WTC11 (cell line): ENCODE measurements around the gene ACVR2B. TPM values are rescaled to one million over a fixed set of nuclear protein-coding genes. Genes with fewer than 3 reads are reported as not detected.

Experiments
- ATAC-seq: fragments of 200-7000 bp; cut with Tn5 transposase; 2 replicates; pipeline ENCODE4 v1.10.0; 2021; ENCODE audit warnings: mild to moderate bottlenecking, moderate library complexity
- CTCF ChIA-PET: fragments of 300-600 bp; sonication (Branson Sonifier 250); formaldehyde crosslinking; loops from one replicate; lab custom pipeline; 2021; ENCODE audit warnings: antibody characterized with exemption; lab: Charles Lee
- POLR2A ChIA-PET: fragments of 350-600 bp; sonication (Branson Sonifier 250); formaldehyde crosslinking; loops from one replicate; lab custom pipeline; 2021; ENCODE audit warnings: antibody characterized with exemption; lab: Charles Lee
- DNase-seq: peaks from one replicate; pipeline ENCODE4 v3.0.0; 2021; ENCODE audit warnings: low spot score
- H3K27ac Mint-ChIP-seq: 2 replicates; pipeline ENCODE4 v1.8.0; 2021; ENCODE audit warnings: mixed read lengths
- H3K27me3 Mint-ChIP-seq: 2 replicates; pipeline ENCODE4 v1.8.0; 2021; ENCODE audit warnings: low read depth, mild to moderate bottlenecking, moderate library complexity, mixed read lengths
- H3K36me3 Mint-ChIP-seq: 2 replicates; pipeline ENCODE4 v1.8.0; 2021; ENCODE audit warnings: mixed read lengths
- H3K4me1 Mint-ChIP-seq: 2 replicates; pipeline ENCODE4 v1.8.0; 2022; ENCODE audit warnings: mixed read lengths
- H3K4me3 Mint-ChIP-seq: 2 replicates; pipeline ENCODE4 v1.8.0; 2021; ENCODE audit warnings: mild to moderate bottlenecking, moderate library complexity, mixed read lengths
- H3K9me3 Mint-ChIP-seq: 2 replicates; pipeline ENCODE4 v1.8.0; 2021; ENCODE audit warnings: mixed read lengths
- CBFB ChIP-seq: sonication (generic); formaldehyde crosslinking; IDR thresholded peaks from 2 replicates; pipeline ENCODE4 v1.8.1; 2022; ENCODE audit warnings: mild to moderate bottlenecking, low read depth, missing genetic modification reagents
- CREB1 ChIP-seq: sonication (generic); formaldehyde crosslinking; IDR thresholded peaks from 2 replicates; pipeline ENCODE4 v1.8.0; 2023; ENCODE audit warnings: mild to moderate bottlenecking, missing genetic modification reagents
- ELF4 ChIP-seq: sonication (generic); formaldehyde crosslinking; IDR thresholded peaks from 2 replicates; pipeline ENCODE4 v1.8.1; 2022; ENCODE audit warnings: low read depth, mild to moderate bottlenecking, moderate library complexity, missing genetic modification reagents
- ETV6 ChIP-seq: sonication (generic); formaldehyde crosslinking; IDR thresholded peaks from 2 replicates; pipeline ENCODE4 v1.8.1; 2022; ENCODE audit warnings: mild to moderate bottlenecking, missing genetic modification reagents
- KAT7 ChIP-seq: sonication (generic); formaldehyde crosslinking; IDR thresholded peaks from 2 replicates; pipeline ENCODE4 v1.8.1; 2023; ENCODE audit warnings: missing genetic modification reagents, mild to moderate bottlenecking, borderline replicate concordance
- MXD4 ChIP-seq: fragments of 250-450 bp; sonication (Bioruptor Pico); IDR thresholded peaks from 2 replicates; pipeline ENCODE4 v1.8.0; 2021; ENCODE audit warnings: mild to moderate bottlenecking, moderate library complexity, borderline replicate concordance
- MYBL2 ChIP-seq: sonication (generic); formaldehyde crosslinking; IDR thresholded peaks from 2 replicates; pipeline ENCODE4 v1.8.1; 2023; ENCODE audit warnings: mild to moderate bottlenecking, moderate library complexity, missing genetic modification reagents
- NR2C2 ChIP-seq: sonication (generic); formaldehyde crosslinking; IDR thresholded peaks from 2 replicates; pipeline ENCODE4 v1.8.0; 2022; ENCODE audit warnings: mild to moderate bottlenecking, missing genetic modification reagents
- NR3C1 ChIP-seq: sonication (generic); formaldehyde crosslinking; conservative IDR thresholded peaks from 2 replicates; pipeline ENCODE4 v1.8.1; 2023; ENCODE audit warnings: low read depth, mild to moderate bottlenecking, missing genetic modification reagents
- PRRX2 ChIP-seq: fragments of 250-450 bp; sonication (Bioruptor Pico); IDR thresholded peaks from 2 replicates; pipeline ENCODE4 v1.8.0; 2021; ENCODE audit warnings: mild to moderate bottlenecking
- RORB ChIP-seq: fragments of 250-450 bp; sonication (Bioruptor Pico); IDR thresholded peaks from 2 replicates; pipeline ENCODE4 v1.9.0; 2021; ENCODE audit warnings: mild to moderate bottlenecking
- SMAD4 ChIP-seq: sonication (generic); formaldehyde crosslinking; IDR thresholded peaks from 2 replicates; pipeline ENCODE4 v1.8.0; 2022; ENCODE audit warnings: mild to moderate bottlenecking, missing genetic modification reagents
- ZMAT4 ChIP-seq: fragments of 250-450 bp; sonication (Bioruptor Pico); IDR thresholded peaks from 2 replicates; pipeline ENCODE4 v1.9.0; 2021; ENCODE audit warnings: mild to moderate bottlenecking
- ZNF138 ChIP-seq: sonication (generic); formaldehyde crosslinking; conservative IDR thresholded peaks from 2 replicates; pipeline ENCODE4 v1.8.1; 2022; ENCODE audit warnings: mild to moderate bottlenecking, moderate library complexity, missing genetic modification reagents
- ZNF219 ChIP-seq: sonication (generic); formaldehyde crosslinking; IDR thresholded peaks from 2 replicates; pipeline ENCODE4 v1.8.0; 2023; ENCODE audit warnings: missing genetic modification reagents, mild to moderate bottlenecking, borderline replicate concordance
- ZNF317 ChIP-seq: sonication (generic); formaldehyde crosslinking; IDR thresholded peaks from 2 replicates; pipeline ENCODE4 v1.8.1; 2023; ENCODE audit warnings: low read depth, mild to moderate bottlenecking, moderate library complexity, missing genetic modification reagents, borderline replicate concordance
- ZNF396 ChIP-seq: fragments of 250-450 bp; sonication (Bioruptor Pico); IDR thresholded peaks from 2 replicates; pipeline ENCODE4 v1.8.0; 2021; ENCODE audit warnings: mild to moderate bottlenecking, moderate library complexity, borderline replicate concordance
- ZNF416 ChIP-seq: fragments of 250-450 bp; sonication (Bioruptor Pico); IDR thresholded peaks from 2 replicates; pipeline ENCODE4 v1.9.0; 2021; ENCODE audit warnings: mild to moderate bottlenecking, inconsistent platforms
- ZNF671 ChIP-seq: fragments of 250-450 bp; sonication (Bioruptor Pico); IDR thresholded peaks from 2 replicates; pipeline ENCODE4 v1.8.0; 2021; ENCODE audit warnings: mild to moderate bottlenecking
- total RNA-seq: library from RNA; stranded (reverse); gene quantifications from 3 replicates; pipeline ENCODE4 v1.2.3, GENCODE V29; 2021
- TF ChIP-seq, protein P1 (sequence below): sonication (generic); formaldehyde crosslinking; IDR thresholded peaks from 2 replicates; pipeline ENCODE4 v1.8.1; 2023; ENCODE audit warnings: mild to moderate bottlenecking, missing genetic modification reagents
- TF ChIP-seq, protein P2 (sequence below): sonication (generic); formaldehyde crosslinking; IDR thresholded peaks from 2 replicates; pipeline ENCODE4 v1.8.0; 2022; ENCODE audit warnings: mild to moderate bottlenecking, missing genetic modification reagents
- TF ChIP-seq, protein P3 (sequence below): sonication (generic); formaldehyde crosslinking; IDR thresholded peaks from 2 replicates; pipeline ENCODE4 v1.8.0; 2022; ENCODE audit warnings: missing genetic modification reagents
- TF ChIP-seq, protein P4 (sequence below): sonication (generic); formaldehyde crosslinking; IDR thresholded peaks from 2 replicates; pipeline ENCODE4 v1.8.0; 2022; ENCODE audit warnings: mild to moderate bottlenecking, missing genetic modification reagents
- TF ChIP-seq, protein P5 (sequence below): sonication (generic); formaldehyde crosslinking; IDR thresholded peaks from 2 replicates; pipeline ENCODE4 v1.8.1; 2022; ENCODE audit warnings: low read depth, mild to moderate bottlenecking, moderate library complexity, missing genetic modification reagents, borderline replicate concordance
- TF ChIP-seq, protein P6 (sequence below): sonication (generic); formaldehyde crosslinking; IDR thresholded peaks from 2 replicates; pipeline ENCODE4 v1.8.0; 2023; ENCODE audit warnings: missing genetic modification reagents

The ACVR2B gene
- total RNA-seq, 1 experiment from 2014 or later: 104 TPM

DNA sequence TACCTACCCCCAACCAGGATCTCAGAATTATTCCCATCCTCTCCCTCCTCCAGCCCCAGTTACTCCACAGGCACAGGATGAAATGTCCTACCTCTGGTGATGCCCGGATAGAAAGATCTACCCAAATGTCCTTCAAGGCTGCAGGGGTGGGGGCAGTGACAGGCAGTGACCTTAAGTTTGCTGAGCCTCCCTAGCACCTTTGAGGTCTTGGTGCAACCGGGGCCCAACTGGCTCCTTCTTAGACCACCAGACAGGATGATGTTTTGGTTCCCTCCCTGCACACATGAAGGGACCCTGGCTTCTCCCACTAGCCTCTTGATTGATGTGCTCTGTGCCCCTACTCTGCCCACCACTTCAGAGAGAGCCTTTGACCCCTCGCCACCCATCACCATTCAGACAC lies 78.8 kb downstream of the ACVR2B start (continued):
- no peak for TF ChIP-seq ELF4 (CRISPR knock-in tag)
- TF ChIP-seq, protein P1, sequence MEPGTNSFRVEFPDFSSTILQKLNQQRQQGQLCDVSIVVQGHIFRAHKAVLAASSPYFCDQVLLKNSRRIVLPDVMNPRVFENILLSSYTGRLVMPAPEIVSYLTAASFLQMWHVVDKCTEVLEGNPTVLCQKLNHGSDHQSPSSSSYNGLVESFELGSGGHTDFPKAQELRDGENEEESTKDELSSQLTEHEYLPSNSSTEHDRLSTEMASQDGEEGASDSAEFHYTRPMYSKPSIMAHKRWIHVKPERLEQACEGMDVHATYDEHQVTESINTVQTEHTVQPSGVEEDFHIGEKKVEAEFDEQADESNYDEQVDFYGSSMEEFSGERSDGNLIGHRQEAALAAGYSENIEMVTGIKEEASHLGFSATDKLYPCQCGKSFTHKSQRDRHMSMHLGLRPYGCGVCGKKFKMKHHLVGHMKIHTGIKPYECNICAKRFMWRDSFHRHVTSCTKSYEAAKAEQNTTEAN (CRISPR knock-in tag): no peak
- TF ChIP-seq, all 79 proteins: peak for 0

GRCh38 chr3:38533285-38533976 lies 79.7 kb downstream of the ACVR2B start:
- no peak for ATAC-seq
- no peak overlapping the region for H3K27ac Mint-ChIP-seq
- CTCF ChIA-PET: interaction anchor here (1.0 to 1.2 kb wide), 2 partner anchors 91 to 122 kb away, joined by 3 to 4 read pairs; no protein-coding TSS in a partner anchor

DNA sequence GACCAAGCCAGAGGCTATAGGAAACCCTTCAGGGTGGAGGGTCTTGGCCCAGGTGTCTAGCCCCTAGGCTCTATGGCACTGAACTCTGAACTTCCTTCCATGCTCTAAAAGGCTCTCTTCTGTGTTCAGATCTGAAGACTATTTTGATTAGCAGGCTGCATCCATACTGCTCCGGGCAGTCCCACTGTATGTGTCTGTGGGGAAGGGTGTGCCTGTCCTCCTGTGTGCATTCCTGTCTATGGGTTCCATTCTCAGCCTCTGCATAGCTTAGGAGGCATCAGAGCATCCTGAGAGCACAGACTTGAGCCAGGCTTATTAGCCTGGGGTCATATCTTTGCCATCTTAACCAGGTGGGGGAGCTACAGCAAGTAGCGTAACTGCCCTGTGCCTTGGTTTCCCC lies 80.5 kb downstream of the ACVR2B start:
- H3K27me3 Mint-ChIP-seq: peaks cover 3% of the 10 kb centered on the region; the same call in 1 of the 2 replicates
- peaks cover 20% of the 10 kb centered on the region for H3K36me3 Mint-ChIP-seq
- ATAC-seq (no peak), DNase-seq (no peak)
- no peak overlapping the region for H3K27ac Mint-ChIP-seq
- CTCF ChIA-PET: interaction anchor here (0.9 to 1.2 kb wide), 3 partner anchors 13 to 121 kb away, joined by 3 to 4 read pairs (median 4); no protein-coding TSS in a partner anchor
- peaks cover 21% of the 10 kb centered on the region for H3K9me3 Mint-ChIP-seq
- H3K4me1 Mint-ChIP-seq: peaks cover 34% of the 10 kb centered on the region
- TF ChIP-seq, protein P2, sequence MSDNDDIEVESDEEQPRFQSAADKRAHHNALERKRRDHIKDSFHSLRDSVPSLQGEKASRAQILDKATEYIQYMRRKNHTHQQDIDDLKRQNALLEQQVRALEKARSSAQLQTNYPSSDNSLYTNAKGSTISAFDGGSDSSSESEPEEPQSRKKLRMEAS (CRISPR knock-in tag): no peak
- no peak for TF ChIP-seq PRRX2 (CRISPR knock-in tag)
- no peak for TF ChIP-seq MXD4 (CRISPR knock-in tag)
- no peak for TF ChIP-seq NR2C2 (CRISPR knock-in tag)
- TF ChIP-seq, protein P3, sequence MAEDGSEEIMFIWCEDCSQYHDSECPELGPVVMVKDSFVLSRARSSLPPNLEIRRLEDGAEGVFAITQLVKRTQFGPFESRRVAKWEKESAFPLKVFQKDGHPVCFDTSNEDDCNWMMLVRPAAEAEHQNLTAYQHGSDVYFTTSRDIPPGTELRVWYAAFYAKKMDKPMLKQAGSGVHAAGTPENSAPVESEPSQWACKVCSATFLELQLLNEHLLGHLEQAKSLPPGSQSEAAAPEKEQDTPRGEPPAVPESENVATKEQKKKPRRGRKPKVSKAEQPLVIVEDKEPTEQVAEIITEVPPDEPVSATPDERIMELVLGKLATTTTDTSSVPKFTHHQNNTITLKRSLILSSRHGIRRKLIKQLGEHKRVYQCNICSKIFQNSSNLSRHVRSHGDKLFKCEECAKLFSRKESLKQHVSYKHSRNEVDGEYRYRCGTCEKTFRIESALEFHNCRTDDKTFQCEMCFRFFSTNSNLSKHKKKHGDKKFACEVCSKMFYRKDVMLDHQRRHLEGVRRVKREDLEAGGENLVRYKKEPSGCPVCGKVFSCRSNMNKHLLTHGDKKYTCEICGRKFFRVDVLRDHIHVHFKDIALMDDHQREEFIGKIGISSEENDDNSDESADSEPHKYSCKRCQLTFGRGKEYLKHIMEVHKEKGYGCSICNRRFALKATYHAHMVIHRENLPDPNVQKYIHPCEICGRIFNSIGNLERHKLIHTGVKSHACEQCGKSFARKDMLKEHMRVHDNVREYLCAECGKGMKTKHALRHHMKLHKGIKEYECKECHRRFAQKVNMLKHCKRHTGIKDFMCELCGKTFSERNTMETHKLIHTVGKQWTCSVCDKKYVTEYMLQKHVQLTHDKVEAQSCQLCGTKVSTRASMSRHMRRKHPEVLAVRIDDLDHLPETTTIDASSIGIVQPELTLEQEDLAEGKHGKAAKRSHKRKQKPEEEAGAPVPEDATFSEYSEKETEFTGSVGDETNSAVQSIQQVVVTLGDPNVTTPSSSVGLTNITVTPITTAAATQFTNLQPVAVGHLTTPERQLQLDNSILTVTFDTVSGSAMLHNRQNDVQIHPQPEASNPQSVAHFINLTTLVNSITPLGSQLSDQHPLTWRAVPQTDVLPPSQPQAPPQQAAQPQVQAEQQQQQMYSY (CRISPR knock-in tag): no peak
- no peak for TF ChIP-seq CREB1 (CRISPR knock-in tag)
- TF ChIP-seq, protein P1 (CRISPR knock-in tag): no peak
- no peak for TF ChIP-seq NR3C1 (CRISPR knock-in tag)
- TF ChIP-seq SMAD4 (CRISPR knock-in tag): no peak
- H3K4me3 Mint-ChIP-seq: no peak overlapping the region
- POLR2A ChIA-PET: no interaction called here

More at GRCh38 chr3:38533285-38533976, 79.7 kb downstream of the ACVR2B start:
- POLR2A ChIA-PET: no interaction called here
- peaks cover 3% of the 10 kb centered on the region; the same call in 1 of the 2 replicates for H3K27me3 Mint-ChIP-seq
- H3K9me3 Mint-ChIP-seq: peaks cover 21% of the 10 kb centered on the region
- no peak overlapping the region for H3K4me3 Mint-ChIP-seq
- TF ChIP-seq, protein P4, sequence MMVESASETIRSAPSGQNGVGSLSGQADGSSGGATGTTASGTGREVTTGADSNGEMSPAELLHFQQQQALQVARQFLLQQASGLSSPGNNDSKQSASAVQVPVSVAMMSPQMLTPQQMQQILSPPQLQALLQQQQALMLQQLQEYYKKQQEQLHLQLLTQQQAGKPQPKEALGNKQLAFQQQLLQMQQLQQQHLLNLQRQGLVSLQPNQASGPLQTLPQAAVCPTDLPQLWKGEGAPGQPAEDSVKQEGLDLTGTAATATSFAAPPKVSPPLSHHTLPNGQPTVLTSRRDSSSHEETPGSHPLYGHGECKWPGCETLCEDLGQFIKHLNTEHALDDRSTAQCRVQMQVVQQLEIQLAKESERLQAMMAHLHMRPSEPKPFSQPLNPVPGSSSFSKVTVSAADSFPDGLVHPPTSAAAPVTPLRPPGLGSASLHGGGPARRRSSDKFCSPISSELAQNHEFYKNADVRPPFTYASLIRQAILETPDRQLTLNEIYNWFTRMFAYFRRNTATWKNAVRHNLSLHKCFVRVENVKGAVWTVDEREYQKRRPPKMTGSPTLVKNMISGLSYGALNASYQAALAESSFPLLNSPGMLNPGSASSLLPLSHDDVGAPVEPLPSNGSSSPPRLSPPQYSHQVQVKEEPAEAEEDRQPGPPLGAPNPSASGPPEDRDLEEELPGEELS (CRISPR knock-in tag): no peak
- TF ChIP-seq ZNF317 (no peak), ZNF138 (CRISPR knock-in tag) (no peak), ZNF396 (CRISPR knock-in tag) (no peak), ZNF671 (CRISPR knock-in tag) (no peak), MYBL2 (no peak), KAT7 (CRISPR knock-in tag) (no peak), ZNF219 (CRISPR knock-in tag) (no peak), ETV6 (CRISPR knock-in tag) (no peak), NR3C1 (CRISPR knock-in tag) (no peak), ZMAT4 (CRISPR knock-in tag) (no peak), CBFB (CRISPR knock-in tag) (no peak), RORB (CRISPR knock-in tag) (no peak), ZNF416 (CRISPR knock-in tag) (no peak), CREB1 (CRISPR knock-in tag) (no peak)
- TF ChIP-seq, protein P5, sequence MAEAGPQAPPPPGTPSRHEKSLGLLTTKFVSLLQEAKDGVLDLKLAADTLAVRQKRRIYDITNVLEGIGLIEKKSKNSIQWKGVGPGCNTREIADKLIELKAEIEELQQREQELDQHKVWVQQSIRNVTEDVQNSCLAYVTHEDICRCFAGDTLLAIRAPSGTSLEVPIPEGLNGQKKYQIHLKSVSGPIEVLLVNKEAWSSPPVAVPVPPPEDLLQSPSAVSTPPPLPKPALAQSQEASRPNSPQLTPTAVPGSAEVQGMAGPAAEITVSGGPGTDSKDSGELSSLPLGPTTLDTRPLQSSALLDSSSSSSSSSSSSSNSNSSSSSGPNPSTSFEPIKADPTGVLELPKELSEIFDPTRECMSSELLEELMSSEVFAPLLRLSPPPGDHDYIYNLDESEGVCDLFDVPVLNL (CRISPR knock-in tag): no peak
- TF ChIP-seq, protein P6, sequence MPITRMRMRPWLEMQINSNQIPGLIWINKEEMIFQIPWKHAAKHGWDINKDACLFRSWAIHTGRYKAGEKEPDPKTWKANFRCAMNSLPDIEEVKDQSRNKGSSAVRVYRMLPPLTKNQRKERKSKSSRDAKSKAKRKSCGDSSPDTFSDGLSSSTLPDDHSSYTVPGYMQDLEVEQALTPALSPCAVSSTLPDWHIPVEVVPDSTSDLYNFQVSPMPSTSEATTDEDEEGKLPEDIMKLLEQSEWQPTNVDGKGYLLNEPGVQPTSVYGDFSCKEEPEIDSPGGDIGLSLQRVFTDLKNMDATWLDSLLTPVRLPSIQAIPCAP (CRISPR knock-in tag): no peak
- TF ChIP-seq, all 79 proteins: peak for 0
- DNase-seq: no peak
- peaks cover 34% of the 10 kb centered on the region for H3K4me1 Mint-ChIP-seq
- peaks cover 20% of the 10 kb centered on the region for H3K36me3 Mint-ChIP-seq
